Thymus (tissue), 11 donors: Measurements from ENCODE around the gene MDGA2. TPM values are rescaled to one million over a fixed set of nuclear protein-coding genes. Genes with fewer than 3 reads are reported as not detected.
"Not testable (repeated sequence)": the region's sequence is repeated elsewhere in the genome, so short reads cannot be mapped to it uniquely, and the experiment has no call there.

Experiments
- DNase-seq, 9 donors: peaks; one replicate each; pipeline ENCODE4 v3.0.0-alpha.2; 2013; ENCODE audit warnings: low spot score in 9 of 9, low read depth in 6 of 9, missing footprints in 1 of 9
- H3K27ac ChIP-seq, 2 donors: one replicate each; pipeline ENCODE4 v1.5.1; 2013; ENCODE audit warnings: control low read depth in 1 of 2, low read depth in 1 of 2, low read length in 1 of 2, mild to moderate bottlenecking in 1 of 2, moderate library complexity in 1 of 2
- H3K27me3 ChIP-seq, 2 donors: one replicate each; pipeline ENCODE4 v1.5.1; 2013; ENCODE audit warnings: low read length in 1 of 2; ENCODE audit not compliant: control insufficient read depth in 2 of 2, insufficient read depth in 1 of 2
- H3K36me3 ChIP-seq, 2 donors: one replicate each; pipeline ENCODE4 v1.5.1; 2013; ENCODE audit warnings: low read length in 1 of 2, mild to moderate bottlenecking in 1 of 2, moderate library complexity in 1 of 2; ENCODE audit not compliant: control insufficient read depth in 2 of 2, insufficient read depth in 2 of 2
- H3K4me1 ChIP-seq, 2 donors: one replicate each; pipeline ENCODE4 v1.5.1; 2013; ENCODE audit warnings: low read length in 2 of 2; ENCODE audit not compliant: control insufficient read depth in 2 of 2, insufficient read depth in 2 of 2
- H3K4me3 ChIP-seq, 2 donors: one replicate each; pipeline ENCODE4 v1.5.1; 2013; ENCODE audit warnings: low read length in 2 of 2, control low read depth in 1 of 2, mild to moderate bottlenecking in 1 of 2
- H3K9me3 ChIP-seq, 2 donors: one replicate each; pipeline ENCODE4 v1.5.1; 2013; ENCODE audit warnings: low read length in 1 of 2, mild to moderate bottlenecking in 1 of 2; ENCODE audit not compliant: control insufficient read depth in 2 of 2, insufficient read depth in 1 of 2
- WGBS: extraction: QIAGEN DNeasy Blood & Tissue Kit; methylation state at CpG from one replicate; pipeline ENCODE4 v1.1.7; 2013; 5-methylcytosine and 5-hydroxymethylcytosine counted together
- polyA plus RNA-seq: library from polyadenylated mRNA; stranded (reverse); fragments of 200-250 nt; gene quantifications from one replicate; pipeline ENCODE4 v1.2.3, GENCODE V29; 2013
- total RNA-seq: library from RNA; stranded (reverse); fragments of 120-200 nt; gene quantifications from one replicate; pipeline ENCODE4 v1.2.4, GENCODE V29; 2013
- donor health status: healthy.

The MDGA2 gene
- total and polyA plus RNA-seq, 2 donors: 0.02 to 0.09 TPM

- WGBS: 96% methylated on average over 1 of the region's 1 CpG
- Histone ChIP-seq H3K36me3 (no peaks in the 10 kb centered on the region), H3K4me3 (no peak overlapping the region), H3K27ac (no peak overlapping the region), H3K4me1 (no peaks in the 10 kb centered on the region), H3K27me3 (no peaks in the 10 kb centered on the region), H3K9me3 (peaks cover 0 to 2% of the 10 kb centered on the region in 2 donors)
- DNase-seq: no peak
Observed at GRCh38 chr14:47195582-47195981, 479.8 kb downstream of the MDGA2 start.

- Histone ChIP-seq H3K27ac (no peak overlapping the region), H3K27me3 (no peaks in the 10 kb centered on the region), H3K4me3 (no peak overlapping the region), H3K36me3 (no peaks in the 10 kb centered on the region), H3K9me3 (no peaks in the 10 kb centered on the region), H3K4me1 (no peaks in the 10 kb centered on the region)
- DNase-seq: no peak
- WGBS: 79% methylated on average over 1 of the region's 1 CpG
Observed at GRCh38 chr14:47194055-47194454, 481.4 kb downstream of the MDGA2 start.

- H3K36me3 ChIP-seq, DNase-seq, H3K4me1 ChIP-seq, H3K27me3 ChIP-seq, H3K27ac ChIP-seq, H3K4me3 ChIP-seq, H3K9me3 ChIP-seq: not testable (repeated sequence)
- 95% methylated on average over 7 of the region's 7 CpGs for WGBS
Observed at GRCh38 chr14:47192203-47192602, 483.2 kb downstream of the MDGA2 start.

- WGBS: 96% methylated on average over 2 of the region's 2 CpGs
- Histone ChIP-seq H3K9me3 (no peaks in the 10 kb centered on the region), H3K27ac (no peak overlapping the region), H3K4me1 (no peaks in the 10 kb centered on the region), H3K4me3 (no peak overlapping the region), H3K36me3 (no peaks in the 10 kb centered on the region), H3K27me3 (no peaks in the 10 kb centered on the region)
- DNase-seq: no peak
Observed at GRCh38 chr14:47191700-47192099, 483.7 kb downstream of the MDGA2 start.

- Histone ChIP-seq H3K9me3 (no peaks in the 10 kb centered on the region), H3K27ac (no peak overlapping the region), H3K36me3 (no peaks in the 10 kb centered on the region), H3K4me3 (no peak overlapping the region), H3K27me3 (no peaks in the 10 kb centered on the region), H3K4me1 (no peaks in the 10 kb centered on the region)
- WGBS: 88% methylated on average over 5 of the region's 5 CpGs
- DNase-seq: no peak
Observed at GRCh38 chr14:47189911-47190484, 485.4 kb downstream of the MDGA2 start.

GRCh38 chr14:47186486-47186885 lies 488.9 kb downstream of the MDGA2 start:
- WGBS: 85% methylated on average over 2 of the region's 2 CpGs
- H3K27me3 ChIP-seq: no peaks in the 10 kb centered on the region
- no peak for DNase-seq

GRCh38 chr14:47179906-47180305 lies 495.5 kb downstream of the MDGA2 start:
- Histone ChIP-seq H3K36me3 (no peaks in the 10 kb centered on the region), H3K4me3 (no peak overlapping the region), H3K27me3 (no peaks in the 10 kb centered on the region), H3K27ac (no peak overlapping the region), H3K9me3 (no peaks in the 10 kb centered on the region), H3K4me1 (no peaks in the 10 kb centered on the region)
- DNase-seq: no peak
- WGBS: 97% methylated on average over 1 of the region's 1 CpG

More at GRCh38 chr14:47186486-47186885, 488.9 kb downstream of the MDGA2 start:
- Histone ChIP-seq H3K36me3 (no peaks in the 10 kb centered on the region), H3K27ac (no peak overlapping the region), H3K4me1 (no peaks in the 10 kb centered on the region), H3K4me3 (no peak overlapping the region), H3K9me3 (no peaks in the 10 kb centered on the region)

GRCh38 chr14:47171896-47172295 lies 503.5 kb downstream of the MDGA2 start:
- H3K9me3 ChIP-seq, H3K4me1 ChIP-seq, H3K36me3 ChIP-seq, H3K27me3 ChIP-seq, H3K27ac ChIP-seq, DNase-seq, H3K4me3 ChIP-seq: not testable (repeated sequence)
- 95% methylated on average over 10 of the region's 10 CpGs for WGBS

- Histone ChIP-seq H3K4me1 (no peaks in the 10 kb centered on the region), H3K36me3 (no peaks in the 10 kb centered on the region), H3K4me3 (no peak overlapping the region), H3K27ac (no peak overlapping the region), H3K27me3 (no peaks in the 10 kb centered on the region), H3K9me3 (peaks cover 1 to 5% of the 10 kb centered on the region in 2 donors)
- WGBS: 95% methylated on average over 1 of the region's 1 CpG
- DNase-seq: no peak
Observed at GRCh38 chr14:47167402-47167801, 508.0 kb downstream of the MDGA2 start.

- Histone ChIP-seq H3K4me3 (no peak overlapping the region), H3K36me3 (no peaks in the 10 kb centered on the region), H3K9me3 (peaks cover 0 to 7% of the 10 kb centered on the region in 2 donors), H3K27me3 (no peaks in the 10 kb centered on the region), H3K27ac (no peak overlapping the region), H3K4me1 (no peaks in the 10 kb centered on the region)
- no peak for DNase-seq
- 99% methylated on average over 13 of the region's 13 CpGs for WGBS
Observed at GRCh38 chr14:47155395-47155794, 520.0 kb downstream of the MDGA2 start.
